ENCODE measurements around the gene MARCHF2.
"Not testable (repeated sequence)": the region's sequence is repeated elsewhere in the genome, so short reads cannot be mapped to it uniquely, and the experiment has no call there.

MARCHF2 gene

DNA sequence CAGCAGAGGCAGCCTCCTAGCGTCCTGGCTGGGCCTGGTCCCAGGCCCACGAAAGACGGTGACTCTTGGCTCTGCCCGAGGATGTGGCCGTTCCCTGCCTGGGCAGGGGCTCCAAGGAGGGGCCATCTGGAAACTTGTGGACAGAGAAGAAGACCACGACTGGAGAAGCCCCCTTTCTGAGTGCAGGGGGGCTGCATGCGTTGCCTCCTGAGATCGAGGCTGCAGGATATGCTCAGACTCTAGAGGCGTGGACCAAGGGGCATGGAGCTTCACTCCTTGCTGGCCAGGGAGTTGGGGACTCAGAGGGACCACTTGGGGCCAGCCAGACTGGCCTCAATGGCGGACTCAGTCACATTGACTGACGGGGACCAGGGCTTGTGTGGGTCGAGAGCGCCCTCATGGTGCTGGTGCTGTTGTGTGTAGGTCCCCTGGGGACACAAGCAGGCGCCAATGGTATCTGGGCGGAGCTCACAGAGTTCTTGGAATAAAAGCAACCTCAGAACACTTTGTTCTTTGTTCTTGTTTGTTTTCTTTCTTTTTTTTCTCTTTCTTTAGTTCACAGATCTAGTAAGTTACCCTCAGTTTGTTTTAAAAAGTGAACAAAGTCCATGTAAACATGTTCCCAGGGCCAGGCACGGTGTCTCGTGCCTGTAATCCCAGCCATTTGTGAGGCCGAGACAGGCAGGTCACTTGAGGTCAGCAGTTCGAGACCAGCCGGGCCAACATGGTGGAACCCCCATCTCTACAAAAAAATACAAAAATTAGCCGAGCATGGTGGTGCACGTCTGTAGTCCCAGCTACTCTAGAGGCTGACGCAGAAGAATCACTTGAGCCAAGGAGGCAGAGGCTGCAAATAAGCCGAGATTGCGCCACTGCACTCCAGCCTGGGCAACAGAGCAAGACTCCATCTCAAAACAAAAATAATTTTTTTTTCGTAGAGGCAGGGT lies 39.0 kb upstream of the MARCHF2 start:
- Histone ChIP-seq H4K20me1 (ENCODE audit: insufficient read depth, low read length) (no peaks in the 10 kb centered on the region), H3K36me3 (replicated peaks; ENCODE audit: low read depth, low read length) (no peaks in the 10 kb centered on the region), H3K27ac (ENCODE audit: low read length) (no peak overlapping the region), H3K9me3 (ENCODE audit: insufficient read depth, low read length) (no peaks in the 10 kb centered on the region), H3K27me3 (ENCODE audit: low read depth, low read length) (no peaks in the 10 kb centered on the region), H3K9ac (ENCODE audit: low read length) (no peak overlapping the region), H3K4me3 (ENCODE audit: low read length) (no peak overlapping the region), H3K79me2 (ENCODE audit: low read length) (no peaks in the 10 kb centered on the region), H3K4me2 (ENCODE audit: low read length) (no peak overlapping the region), H2AFZ (ENCODE audit: low read depth, low read length) (no peak overlapping the region), H3K4me1 (ENCODE audit: low read length) (no peaks in the 10 kb centered on the region)
- TF ChIP-seq, protein P1, sequence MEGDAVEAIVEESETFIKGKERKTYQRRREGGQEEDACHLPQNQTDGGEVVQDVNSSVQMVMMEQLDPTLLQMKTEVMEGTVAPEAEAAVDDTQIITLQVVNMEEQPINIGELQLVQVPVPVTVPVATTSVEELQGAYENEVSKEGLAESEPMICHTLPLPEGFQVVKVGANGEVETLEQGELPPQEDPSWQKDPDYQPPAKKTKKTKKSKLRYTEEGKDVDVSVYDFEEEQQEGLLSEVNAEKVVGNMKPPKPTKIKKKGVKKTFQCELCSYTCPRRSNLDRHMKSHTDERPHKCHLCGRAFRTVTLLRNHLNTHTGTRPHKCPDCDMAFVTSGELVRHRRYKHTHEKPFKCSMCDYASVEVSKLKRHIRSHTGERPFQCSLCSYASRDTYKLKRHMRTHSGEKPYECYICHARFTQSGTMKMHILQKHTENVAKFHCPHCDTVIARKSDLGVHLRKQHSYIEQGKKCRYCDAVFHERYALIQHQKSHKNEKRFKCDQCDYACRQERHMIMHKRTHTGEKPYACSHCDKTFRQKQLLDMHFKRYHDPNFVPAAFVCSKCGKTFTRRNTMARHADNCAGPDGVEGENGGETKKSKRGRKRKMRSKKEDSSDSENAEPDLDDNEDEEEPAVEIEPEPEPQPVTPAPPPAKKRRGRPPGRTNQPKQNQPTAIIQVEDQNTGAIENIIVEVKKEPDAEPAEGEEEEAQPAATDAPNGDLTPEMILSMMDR (IDR thresholded peaks at IDR 0.05; ENCODE audit: low read depth, low read length), result no peak
- no peak for TF ChIP-seq EZH2phosphoT487 (IDR thresholded peaks at IDR 0.05; ENCODE audit: low read depth)

GRCh38 chr19:8375766-8376165 lies 37.3 kb upstream of the MARCHF2 start:
- H4K20me1 ChIP-seq (ENCODE audit: insufficient read depth, low read length); H3K27me3 ChIP-seq (ENCODE audit: low read depth, low read length); H3K36me3 ChIP-seq (replicated peaks; ENCODE audit: low read depth, low read length); H3K9me3 ChIP-seq (ENCODE audit: insufficient read depth, low read length); H3K9ac ChIP-seq (ENCODE audit: low read length); H3K4me1 ChIP-seq (ENCODE audit: low read length); H3K4me2 ChIP-seq (ENCODE audit: low read length); H3K27ac ChIP-seq (ENCODE audit: low read length); H3K4me3 ChIP-seq (ENCODE audit: low read length); H3K79me2 ChIP-seq (ENCODE audit: low read length); H2AFZ ChIP-seq (ENCODE audit: low read depth, low read length): not testable (repeated sequence)

- not testable (repeated sequence) for H3K4me2 ChIP-seq (ENCODE audit: low read length); H3K4me1 ChIP-seq (ENCODE audit: low read length); H4K20me1 ChIP-seq (ENCODE audit: insufficient read depth, low read length); H3K79me2 ChIP-seq (ENCODE audit: low read length); H3K27ac ChIP-seq (ENCODE audit: low read length); H3K9ac ChIP-seq (ENCODE audit: low read length); H2AFZ ChIP-seq (ENCODE audit: low read depth, low read length); H3K4me3 ChIP-seq (ENCODE audit: low read length); H3K36me3 ChIP-seq (replicated peaks; ENCODE audit: low read depth, low read length); H3K9me3 ChIP-seq (ENCODE audit: insufficient read depth, low read length); H3K27me3 ChIP-seq (ENCODE audit: low read depth, low read length)
Measured at GRCh38 chr19:8376373-8376974, 36.6 kb upstream of the MARCHF2 start.

- Histone ChIP-seq H3K27ac (ENCODE audit: low read length) (no peak overlapping the region), H3K9me3 (ENCODE audit: insufficient read depth, low read length) (no peaks in the 10 kb centered on the region), H3K27me3 (ENCODE audit: low read depth, low read length) (no peaks in the 10 kb centered on the region), H3K9ac (ENCODE audit: low read length) (no peak overlapping the region), H4K20me1 (ENCODE audit: insufficient read depth, low read length) (no peaks in the 10 kb centered on the region), H3K4me2 (ENCODE audit: low read length) (no peak overlapping the region), H3K4me1 (ENCODE audit: low read length) (no peaks in the 10 kb centered on the region), H3K4me3 (ENCODE audit: low read length) (no peak overlapping the region), H3K36me3 (replicated peaks; ENCODE audit: low read depth, low read length) (no peaks in the 10 kb centered on the region), H2AFZ (ENCODE audit: low read depth, low read length) (no peak overlapping the region), H3K79me2 (ENCODE audit: low read length) (no peaks in the 10 kb centered on the region)
- TF ChIP-seq, protein P1 (IDR thresholded peaks at IDR 0.05; ENCODE audit: low read depth, low read length), result no peak
- TF ChIP-seq EZH2phosphoT487 (IDR thresholded peaks at IDR 0.05; ENCODE audit: low read depth), result no peak
Measured at GRCh38 chr19:8377598-8377997, 35.5 kb upstream of the MARCHF2 start.

DNA sequence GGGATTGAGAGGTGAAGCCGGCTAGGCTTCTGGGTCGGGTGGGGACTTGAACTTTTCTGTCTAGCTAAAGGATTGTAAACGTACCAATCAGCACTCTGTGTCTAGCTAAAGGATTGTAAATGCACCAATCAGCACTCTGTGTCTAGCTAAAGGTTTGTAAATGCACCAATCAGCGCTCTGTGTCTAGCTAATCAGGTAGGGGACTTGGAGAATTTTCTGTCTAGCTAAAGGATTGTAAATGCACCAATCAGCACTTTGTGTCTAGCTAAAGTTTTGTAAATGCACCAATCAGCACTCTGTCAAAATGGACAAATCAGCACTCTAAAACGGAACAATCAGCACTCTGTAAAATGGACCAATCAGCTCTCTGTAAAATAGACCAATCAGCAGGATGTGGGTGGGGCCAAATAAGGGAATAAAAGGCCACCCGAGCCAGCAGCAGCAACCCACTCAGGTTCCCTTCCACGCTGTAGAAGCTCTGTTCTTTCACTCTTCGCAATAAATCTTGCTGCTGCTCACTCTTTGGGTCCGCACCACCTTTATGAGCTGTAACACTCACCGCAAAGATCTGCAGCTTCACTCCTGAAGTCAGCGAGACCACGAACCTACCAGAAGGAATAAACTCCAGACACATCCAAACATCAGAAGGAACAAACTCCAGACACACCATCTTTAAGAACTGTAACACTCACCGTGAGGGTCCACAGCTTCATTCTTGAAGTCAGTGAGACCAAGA lies 33.8 kb upstream of the MARCHF2 start:
- H3K4me1 ChIP-seq (ENCODE audit: low read length); H3K27me3 ChIP-seq (ENCODE audit: low read depth, low read length); H3K27ac ChIP-seq (ENCODE audit: low read length); H2AFZ ChIP-seq (ENCODE audit: low read depth, low read length); H3K79me2 ChIP-seq (ENCODE audit: low read length); H3K9me3 ChIP-seq (ENCODE audit: insufficient read depth, low read length); H3K36me3 ChIP-seq (replicated peaks; ENCODE audit: low read depth, low read length); H3K9ac ChIP-seq (ENCODE audit: low read length); H3K4me2 ChIP-seq (ENCODE audit: low read length); H4K20me1 ChIP-seq (ENCODE audit: insufficient read depth, low read length); H3K4me3 ChIP-seq (ENCODE audit: low read length): not testable (repeated sequence)

DNA sequence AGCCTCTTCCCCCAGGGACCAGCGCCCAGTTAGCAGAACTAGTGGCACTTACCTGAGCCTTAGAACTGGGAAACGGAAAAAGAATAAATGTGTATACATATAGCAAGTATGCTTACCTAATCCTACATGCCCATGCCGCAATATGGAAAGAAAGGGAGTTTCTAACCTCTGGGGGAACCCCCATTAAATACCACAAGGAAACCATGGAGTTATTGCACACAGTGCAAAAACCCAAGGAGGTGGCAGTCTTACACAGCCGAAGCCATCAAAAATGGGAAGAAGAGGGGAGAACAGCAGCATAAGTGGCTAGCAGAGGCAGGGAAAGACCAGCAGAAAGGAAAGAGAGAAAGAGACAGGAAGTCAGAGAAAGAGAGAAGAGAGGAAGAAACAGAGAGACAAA lies 28.5 kb upstream of the MARCHF2 start:
- H2AFZ ChIP-seq (ENCODE audit: low read depth, low read length); H3K4me3 ChIP-seq (ENCODE audit: low read length); H3K27me3 ChIP-seq (ENCODE audit: low read depth, low read length); H3K4me1 ChIP-seq (ENCODE audit: low read length); H3K4me2 ChIP-seq (ENCODE audit: low read length); H3K9me3 ChIP-seq (ENCODE audit: insufficient read depth, low read length); H4K20me1 ChIP-seq (ENCODE audit: insufficient read depth, low read length); H3K27ac ChIP-seq (ENCODE audit: low read length); H3K79me2 ChIP-seq (ENCODE audit: low read length); H3K36me3 ChIP-seq (replicated peaks; ENCODE audit: low read depth, low read length); H3K9ac ChIP-seq (ENCODE audit: low read length): not testable (repeated sequence)

- H2AFZ ChIP-seq (ENCODE audit: low read depth, low read length); H3K27me3 ChIP-seq (ENCODE audit: low read depth, low read length); H3K4me1 ChIP-seq (ENCODE audit: low read length); H4K20me1 ChIP-seq (ENCODE audit: insufficient read depth, low read length); H3K27ac ChIP-seq (ENCODE audit: low read length); H3K4me3 ChIP-seq (ENCODE audit: low read length); H3K4me2 ChIP-seq (ENCODE audit: low read length); H3K9ac ChIP-seq (ENCODE audit: low read length); H3K36me3 ChIP-seq (replicated peaks; ENCODE audit: low read depth, low read length); H3K9me3 ChIP-seq (ENCODE audit: insufficient read depth, low read length); H3K79me2 ChIP-seq (ENCODE audit: low read length): not testable (repeated sequence)
Measured at GRCh38 chr19:8385103-8385502, 28.0 kb upstream of the MARCHF2 start.

Data from OCI-LY3 (cell line).